ENCODE measurements around the gene CRYZL1.
"Not testable (repeated sequence)": the region's sequence is repeated elsewhere in the genome, so short reads cannot be mapped to it uniquely, and the experiment has no call there.

The CRYZL1 gene

GRCh38 chr21:33619726-33620125, 21.8 kb downstream of the CRYZL1 start:
- TF ChIP-seq EZH2 (IDR thresholded peaks at IDR 0.05; ENCODE audit: borderline replicate concordance, low read depth, low read length, severe bottlenecking) (no peak), CTCF (IDR thresholded peaks at IDR 0.05; ENCODE audit: borderline replicate concordance, extremely low read depth, low read length, poor library complexity, severe bottlenecking) (no peak)
- ATAC-seq (ENCODE audit: insufficient read depth, low read depth) (no peak), DNase-seq (no peak)
- Histone ChIP-seq H3K4me3 (ENCODE audit: low read depth in 1 of 2, low read length in 2 of 2) (no peak overlapping the region), H3K4me1 (ENCODE audit: insufficient read depth, low read length) (no peaks in the 10 kb centered on the region), H3K27ac (ENCODE audit: low read length) (no peak overlapping the region), H3K9me3 (ENCODE audit: insufficient read depth, low read length, severe bottlenecking) (no peaks in the 10 kb centered on the region), H3K27me3 (ENCODE audit: insufficient read depth, low read length, poor library complexity) (no peaks in the 10 kb centered on the region), H3K36me3 (ENCODE audit: insufficient read depth, low read length) (peaks cover 40% of the 10 kb centered on the region), H3K4me2 (ENCODE audit: insufficient read depth, low read length) (no peak overlapping the region), H4K20me1 (ENCODE audit: insufficient read depth, low read length) (no peaks in the 10 kb centered on the region), H2AFZ (ENCODE audit: low read depth, low read length) (no peak overlapping the region), H3K79me2 (ENCODE audit: insufficient read depth, low read length) (no peaks in the 10 kb centered on the region), H3K9ac (ENCODE audit: low read depth, low read length) (no peak overlapping the region)

GRCh38 chr21:33618407-33618806, 23.1 kb downstream of the CRYZL1 start:
- Histone ChIP-seq H3K79me2 (ENCODE audit: insufficient read depth, low read length) (no peaks in the 10 kb centered on the region), H2AFZ (ENCODE audit: low read depth, low read length) (no peak overlapping the region), H3K27me3 (ENCODE audit: insufficient read depth, low read length, poor library complexity) (no peaks in the 10 kb centered on the region), H3K27ac (ENCODE audit: low read length) (no peak overlapping the region), H3K4me2 (ENCODE audit: insufficient read depth, low read length) (no peak overlapping the region), H3K9ac (ENCODE audit: low read depth, low read length) (no peak overlapping the region), H3K9me3 (ENCODE audit: insufficient read depth, low read length, severe bottlenecking) (no peaks in the 10 kb centered on the region), H3K4me3 (ENCODE audit: low read depth in 1 of 2, low read length in 2 of 2) (no peak overlapping the region), H3K4me1 (ENCODE audit: insufficient read depth, low read length) (no peaks in the 10 kb centered on the region), H3K36me3 (ENCODE audit: insufficient read depth, low read length) (peaks cover 37% of the 10 kb centered on the region), H4K20me1 (ENCODE audit: insufficient read depth, low read length) (no peaks in the 10 kb centered on the region)
- no peak for DNase-seq
- no peak for ATAC-seq (ENCODE audit: insufficient read depth, low read depth)
- TF ChIP-seq EZH2 (IDR thresholded peaks at IDR 0.05; ENCODE audit: borderline replicate concordance, low read depth, low read length, severe bottlenecking), result no peak
- TF ChIP-seq CTCF (IDR thresholded peaks at IDR 0.05; ENCODE audit: borderline replicate concordance, extremely low read depth, low read length, poor library complexity, severe bottlenecking), result no peak

GRCh38 chr21:33617565-33617964, 24.0 kb downstream of the CRYZL1 start:
- H2AFZ ChIP-seq (ENCODE audit: low read depth, low read length); H3K9ac ChIP-seq (ENCODE audit: low read depth, low read length); H3K4me1 ChIP-seq (ENCODE audit: insufficient read depth, low read length); H3K9me3 ChIP-seq (ENCODE audit: insufficient read depth, low read length, severe bottlenecking); H3K79me2 ChIP-seq (ENCODE audit: insufficient read depth, low read length); H3K27me3 ChIP-seq (ENCODE audit: insufficient read depth, low read length, poor library complexity); H3K4me2 ChIP-seq (ENCODE audit: insufficient read depth, low read length); DNase-seq; H3K27ac ChIP-seq (ENCODE audit: low read length); H4K20me1 ChIP-seq (ENCODE audit: insufficient read depth, low read length); H3K4me3 ChIP-seq (ENCODE audit: low read depth in 1 of 2, low read length in 2 of 2); ATAC-seq (ENCODE audit: insufficient read depth, low read depth): not testable (repeated sequence)
- H3K36me3 ChIP-seq (ENCODE audit: insufficient read depth, low read length), result peaks cover 38% of the 10 kb centered on the region

- H3K9me3 ChIP-seq (ENCODE audit: insufficient read depth, low read length, severe bottlenecking), result no peaks in the 10 kb centered on the region
- no peak for ATAC-seq (ENCODE audit: insufficient read depth, low read depth)
- H3K4me2 ChIP-seq (ENCODE audit: insufficient read depth, low read length), result no peak overlapping the region
- H3K4me1 ChIP-seq (ENCODE audit: insufficient read depth, low read length), result no peaks in the 10 kb centered on the region
- no peaks in the 10 kb centered on the region for H4K20me1 ChIP-seq (ENCODE audit: insufficient read depth, low read length)
- TF ChIP-seq EZH2 (IDR thresholded peaks at IDR 0.05; ENCODE audit: borderline replicate concordance, low read depth, low read length, severe bottlenecking), result no peak
- TF ChIP-seq CTCF (IDR thresholded peaks at IDR 0.05; ENCODE audit: borderline replicate concordance, extremely low read depth, low read length, poor library complexity, severe bottlenecking), result no peak
- no peak for DNase-seq
- H3K79me2 ChIP-seq (ENCODE audit: insufficient read depth, low read length), result no peaks in the 10 kb centered on the region
- no peak overlapping the region for H3K4me3 ChIP-seq (ENCODE audit: low read depth in 1 of 2, low read length in 2 of 2)
- peaks cover 26% of the 10 kb centered on the region for H3K36me3 ChIP-seq (ENCODE audit: insufficient read depth, low read length)
- H2AFZ ChIP-seq (ENCODE audit: low read depth, low read length), result no peak overlapping the region
- H3K27me3 ChIP-seq (ENCODE audit: insufficient read depth, low read length, poor library complexity), result no peaks in the 10 kb centered on the region
- H3K27ac ChIP-seq (ENCODE audit: low read length), result no peak overlapping the region
- H3K9ac ChIP-seq (ENCODE audit: low read depth, low read length), result no peak overlapping the region
These were observed 30.4 kb downstream of the CRYZL1 start for GRCh38 chr21:33611006-33611744.
